ENCODE results near the gene NR2C2. TPM values are rescaled to one million over a fixed set of nuclear protein-coding genes. Genes with fewer than 3 reads are reported as not detected.
A peak's percentile ranks its signal among the peaks of the same experiment; 100 is the strongest.

NR2C2 gene
- total and polyA plus RNA-seq, 2 of the 13 experiments (the other 11 are each of a cell fraction or from before 2014, with no cell fraction given): 7.8 to 11.8 TPM

DNA sequence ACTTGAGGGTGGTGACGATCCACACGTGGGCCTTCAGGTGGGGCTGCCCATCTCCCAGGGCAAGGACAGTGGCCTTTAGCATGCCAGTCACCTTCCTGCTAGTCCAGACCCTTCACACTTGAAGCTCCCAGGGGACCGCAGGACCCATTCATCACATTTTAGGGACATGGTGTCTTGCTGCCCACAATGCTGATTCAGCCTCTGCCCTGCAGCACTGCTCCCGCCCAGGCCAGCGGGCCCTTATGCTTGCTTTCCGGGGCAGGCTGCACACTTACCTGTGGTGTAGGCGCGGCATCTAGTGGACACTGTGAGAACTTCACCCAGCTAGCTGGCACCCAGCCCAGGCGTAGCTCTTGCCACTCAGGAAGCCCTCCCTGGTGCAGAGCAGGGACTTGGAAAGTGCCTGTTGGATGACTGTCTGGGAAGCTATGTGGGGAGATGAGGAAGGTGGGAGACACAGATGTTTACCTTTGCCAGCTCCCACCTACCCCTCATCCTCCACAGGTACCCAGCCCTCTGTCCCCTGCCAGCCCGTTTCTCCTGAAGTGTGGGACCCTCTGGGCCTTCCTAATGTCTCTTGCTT, 26.3 kb upstream of the NR2C2 start (continued):
- TF ChIP-seq PATZ1 (CRISPR knock-in tag; IDR thresholded peaks at IDR 0.05) (peak; percentile 32; the same call in 1 of the 2 replicates), HNF4G (IDR thresholded peaks at IDR 0.05; ENCODE audit: borderline replicate concordance, low read depth, low read length) (no peak), HNF4G (CRISPR knock-in tag; IDR thresholded peaks at IDR 0.05; ENCODE audit: borderline replicate concordance, low read depth) (no peak), ZSCAN29 (CRISPR knock-in tag; conservative IDR thresholded peaks at IDR 0.05) (0 out of 2 replicates have a peak, but pooled peaks have one; percentile 32), ERF (CRISPR knock-in tag; IDR thresholded peaks at IDR 0.05) (peak; percentile 57), ZBTB49 (CRISPR knock-in tag; IDR thresholded peaks at IDR 0.05; ENCODE audit: borderline replicate concordance) (peak; percentile 64; the same call in 1 of the 2 replicates), ZNF543 (CRISPR knock-in tag; IDR thresholded peaks at IDR 0.05) (no peak), POLR2G (IDR thresholded peaks at IDR 0.05; ENCODE audit: low read depth, low read length) (no peak), ZNF12 (CRISPR knock-in tag; IDR thresholded peaks at IDR 0.05) (no peak), SETDB1 (CRISPR knock-in tag; IDR thresholded peaks at IDR 0.05; ENCODE audit: borderline replicate concordance) (no peak), ZNF660 (CRISPR knock-in tag; IDR thresholded peaks at IDR 0.05; ENCODE audit: borderline replicate concordance, low read depth) (no peak), NFE2L1 (CRISPR knock-in tag; IDR thresholded peaks at IDR 0.05; ENCODE audit: borderline replicate concordance) (no peak), ATF7 (IDR thresholded peaks at IDR 0.05) (no peak), ATF7 (CRISPR knock-in tag; IDR thresholded peaks at IDR 0.05) (no peak), MIER3 (CRISPR knock-in tag; IDR thresholded peaks at IDR 0.05; ENCODE audit: borderline replicate concordance) (peak; percentile 65; the same call in 1 of the 2 replicates), CHCHD3 (CRISPR knock-in tag; IDR thresholded peaks at IDR 0.05) (no peak), NCOA2 (CRISPR knock-in tag; IDR thresholded peaks at IDR 0.05) (0 out of 2 replicates have a peak, but pooled peaks have one; percentile 19), MYNN (CRISPR knock-in tag; IDR thresholded peaks at IDR 0.05; ENCODE audit: low read depth) (no peak), KLF15 (CRISPR knock-in tag; IDR thresholded peaks at IDR 0.05; ENCODE audit: borderline replicate concordance) (no peak), NFIB (CRISPR knock-in tag; IDR thresholded peaks at IDR 0.05; ENCODE audit: borderline replicate concordance) (no peak), GABPA (IDR thresholded peaks at IDR 0.05; ENCODE audit: low read depth, low read length) (no peak), GABPA (CRISPR knock-in tag; IDR thresholded peaks at IDR 0.05; ENCODE audit: low read depth) (no peak), MED13 (CRISPR knock-in tag; IDR thresholded peaks at IDR 0.05) (no peak), ZNF17 (CRISPR knock-in tag; IDR thresholded peaks at IDR 0.05) (no peak), RBFOX2 (IDR thresholded peaks at IDR 0.05; ENCODE audit: low read depth, low read length) (no peak)
- TF ChIP-seq, protein P1, sequence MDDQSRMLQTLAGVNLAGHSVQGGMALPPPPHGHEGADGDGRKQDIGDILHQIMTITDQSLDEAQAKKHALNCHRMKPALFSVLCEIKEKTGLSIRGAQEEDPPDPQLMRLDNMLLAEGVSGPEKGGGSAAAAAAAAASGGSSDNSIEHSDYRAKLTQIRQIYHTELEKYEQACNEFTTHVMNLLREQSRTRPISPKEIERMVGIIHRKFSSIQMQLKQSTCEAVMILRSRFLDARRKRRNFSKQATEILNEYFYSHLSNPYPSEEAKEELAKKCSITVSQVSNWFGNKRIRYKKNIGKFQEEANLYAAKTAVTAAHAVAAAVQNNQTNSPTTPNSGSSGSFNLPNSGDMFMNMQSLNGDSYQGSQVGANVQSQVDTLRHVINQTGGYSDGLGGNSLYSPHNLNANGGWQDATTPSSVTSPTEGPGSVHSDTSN (CRISPR knock-in tag; IDR thresholded peaks at IDR 0.05; ENCODE audit: borderline replicate concordance): no peak
